Measurements from ENCODE around the gene KRT75.

- TF ChIP-seq POLR2AphosphoS5 (IDR thresholded peaks at IDR 0.05; ENCODE audit: low read depth, low read length) (no peak), POLR2A (IDR thresholded peaks at IDR 0.05; ENCODE audit: low read depth, low read length) (no peak)
These were observed 2.0 kb upstream of the KRT75 start for GRCh38 chr12:52436000-52436827.

Data from GM12892 (cell line).